Adipose tissue (tissue), 3 donors: ENCODE results near the gene TRIM6. TPM values are rescaled to one million over a fixed set of nuclear protein-coding genes. Genes with fewer than 3 reads are reported as not detected.
"Not testable (repeated sequence)": the region's sequence is repeated elsewhere in the genome, so short reads cannot be mapped to it uniquely, and the experiment has no call there.

ENCODE experiments used
- H3K27ac ChIP-seq: one replicate; pipeline ENCODE4 v1.5.1; 2013; ENCODE audit warnings: low read depth, low read length
- WGBS, 3 donors: extraction: QIAGEN DNeasy Blood & Tissue Kit; methylation state at CpG; one replicate each; pipeline ENCODE4 v1.1.7; 2013; 5-methylcytosine and 5-hydroxymethylcytosine counted together
- polyA plus RNA-seq, 3 donors: library from polyadenylated mRNA; stranded (reverse); fragments of 200-250 nt; gene quantifications; one replicate each; pipeline ENCODE4 v1.2.3, GENCODE V29; 2013
- donor health status: healthy with polysubstance abuse.
- donor health status: Bipolar disorder and iron deficiency.
- donor health status: healthy.

Gene TRIM6
- polyA plus RNA-seq, result 1 to 10 TPM; 1.4 to 2.9 (median 2.4) TPM

GRCh38 chr11:5596607-5597201, at the start of gene TRIM6:
Gene TRIM6 (plus strand): TSS chr11:5596637. CDS start chr11:5596898, 261 bp downstream.
- H3K27ac ChIP-seq, result no peak within 1 kb of the TSS
- WGBS, 3 donors, result 6 to 10% (median 7%) methylated on average over 18 to 20 of the region's 20 CpGs

- no peak overlapping the region for H3K27ac ChIP-seq
- 93 to 96% (median 95%) methylated on average over 1 of the region's 1 CpG for WGBS, 3 donors
These were observed 48.5 kb upstream of the TRIM6 start for GRCh38 chr11:5547982-5548381.

DNA sequence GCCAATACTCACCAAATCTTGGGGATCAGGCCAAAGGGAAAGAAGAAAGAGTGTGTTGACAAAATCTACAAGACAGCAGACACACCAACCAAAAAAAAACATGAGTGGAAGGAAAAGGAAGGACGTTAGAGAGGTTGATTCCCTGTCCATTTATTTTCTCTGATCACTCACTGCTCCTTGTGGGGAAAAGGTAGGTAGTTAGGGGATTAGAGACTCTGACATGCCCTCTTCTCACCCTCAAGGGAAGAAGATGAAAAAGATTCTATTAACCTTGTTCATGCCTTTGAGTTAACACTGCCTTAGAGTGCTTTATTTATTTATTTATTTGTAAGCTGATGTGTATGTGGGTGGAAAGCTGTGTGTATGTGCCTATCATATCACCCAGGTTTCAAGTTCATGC, 48.0 kb upstream of the TRIM6 start, which contains the start of gene OR52H1:
OR52H1 (minus strand) TSS at position 101 of the 400 bp plus-strand sequence. CDS start 3,035 bp downstream, outside the sequence.
- WGBS, 3 donors, result 51 to 62% (median 55%) methylated on average over 1 of the region's 1 CpG
- no peak within 1 kb of the TSS for H3K27ac ChIP-seq

DNA sequence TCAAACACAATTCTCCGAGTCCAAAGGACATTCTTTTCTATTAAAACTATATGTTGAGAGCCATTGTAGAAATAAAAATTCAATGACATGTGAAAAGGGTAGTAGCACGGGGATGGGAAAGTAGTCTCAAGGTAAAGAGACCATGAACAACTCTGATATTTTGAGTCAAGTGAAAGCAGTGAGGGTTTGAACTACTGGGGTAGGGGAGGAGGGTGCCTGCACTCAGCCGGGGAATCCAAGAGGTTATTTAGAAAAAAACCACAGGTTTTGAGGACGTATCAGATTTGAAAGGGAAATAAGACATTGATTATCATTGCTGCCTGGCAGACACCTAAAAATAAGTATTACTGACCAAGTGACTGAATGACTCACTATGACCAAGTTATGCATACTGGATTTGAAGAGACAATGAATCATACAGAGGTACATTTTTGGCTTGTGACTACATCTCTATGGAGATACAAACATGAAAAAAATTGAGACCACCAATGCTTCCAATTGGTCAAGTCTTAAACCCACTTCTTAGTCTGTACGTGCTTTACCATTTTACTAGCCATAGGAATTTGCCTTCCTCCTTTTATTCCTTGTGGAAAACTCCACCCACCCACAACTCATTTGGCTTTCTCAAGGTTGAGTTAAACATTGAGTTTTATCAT, 45.9 kb upstream of the TRIM6 start:
- WGBS, 3 donors, result 64 to 76% (median 73%) methylated on average over 5 of the region's 5 CpGs
- H3K27ac ChIP-seq, result no peak overlapping the region

DNA sequence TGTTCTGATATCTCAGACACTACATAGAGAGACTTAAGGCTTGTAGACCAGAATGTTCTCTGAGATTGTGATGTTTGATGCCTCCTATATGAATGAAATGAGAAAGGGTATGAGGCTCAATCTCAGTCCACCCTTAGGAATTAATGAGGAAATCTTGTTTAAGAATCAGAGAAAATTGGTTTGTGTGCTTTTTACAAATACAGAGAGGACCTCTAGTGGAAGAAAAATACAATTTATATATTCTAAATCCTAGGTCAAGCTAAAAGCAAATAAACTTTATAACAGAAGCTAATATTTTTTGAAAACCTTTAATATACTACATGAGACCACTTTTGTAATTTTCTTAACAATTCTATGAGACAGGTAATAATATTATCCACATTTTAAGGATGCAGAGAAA, 43.1 kb upstream of the TRIM6 start:
- no peak overlapping the region for H3K27ac ChIP-seq

DNA sequence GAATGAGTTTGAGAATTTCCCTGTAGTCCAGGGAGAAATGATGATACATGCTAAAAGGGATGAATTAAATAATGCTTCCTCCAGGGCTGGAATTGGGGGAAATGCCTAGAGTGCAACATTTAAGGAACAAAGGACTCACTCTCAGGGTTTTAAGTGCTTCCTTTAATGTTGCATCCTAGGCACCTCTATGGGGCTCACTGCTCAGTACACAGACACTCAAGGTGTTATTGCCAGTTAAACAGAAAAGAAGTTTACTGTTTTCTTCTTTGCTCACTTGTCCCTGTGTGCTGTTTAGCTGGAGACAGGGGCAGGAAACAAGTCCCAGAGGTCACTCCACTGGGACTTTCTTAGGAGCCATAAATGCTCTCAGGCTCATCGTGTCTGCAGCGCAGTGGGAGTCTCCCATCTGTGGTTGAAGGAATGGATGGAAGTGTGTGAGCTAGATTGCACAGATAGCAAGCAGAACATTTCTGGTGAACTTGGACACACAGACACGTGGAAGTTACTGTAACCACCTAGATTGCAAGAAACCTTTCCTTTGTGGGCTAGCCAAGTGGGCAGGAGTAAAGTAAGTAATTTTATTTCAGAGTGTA, 39.7 kb upstream of the TRIM6 start:
- 56% methylated on average over 3 of the region's 3 CpGs for WGBS, 3 donors
- H3K27ac ChIP-seq, result no peak overlapping the region

GRCh38 chr11:5557751-5558150, 38.7 kb upstream of the TRIM6 start:
- no peak overlapping the region for H3K27ac ChIP-seq
- WGBS, 3 donors, result 26 to 62% (median 61%) methylated on average over 3 of the region's 3 CpGs

GRCh38 chr11:5564259-5565019, 32.0 kb upstream of the TRIM6 start:
- H3K27ac ChIP-seq, result no peak overlapping the region
- WGBS, 3 donors, result 37 to 86% (median 49%) methylated on average over 1 of the region's 1 CpG

GRCh38 chr11:5574654-5575053, 21.8 kb upstream of the TRIM6 start:
- 89 to 92% (median 92%) methylated on average over 2 of the region's 2 CpGs for WGBS, 3 donors
- no peak overlapping the region for H3K27ac ChIP-seq

DNA sequence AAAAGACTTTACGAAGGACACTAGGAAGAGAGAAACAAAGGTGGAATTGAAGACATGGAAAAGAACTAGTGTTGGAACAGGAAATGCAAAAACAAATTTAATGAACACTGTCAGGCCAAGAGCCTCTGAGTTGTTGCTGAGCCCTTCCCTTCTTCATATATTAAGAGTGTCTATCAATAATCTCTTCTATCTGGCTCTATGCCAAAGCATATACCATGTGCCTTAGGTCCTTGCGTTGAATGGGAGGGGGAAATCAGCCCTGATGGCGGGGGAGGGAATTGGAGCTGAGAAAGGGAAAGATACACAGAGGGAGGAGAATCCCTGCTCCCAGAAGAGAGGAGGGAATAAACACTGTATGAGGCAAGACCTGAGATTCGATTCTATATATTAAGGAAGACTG, 21.3 kb upstream of the TRIM6 start:
- 71 to 79% (median 77%) methylated on average over 4 of the region's 4 CpGs for WGBS, 3 donors

DNA sequence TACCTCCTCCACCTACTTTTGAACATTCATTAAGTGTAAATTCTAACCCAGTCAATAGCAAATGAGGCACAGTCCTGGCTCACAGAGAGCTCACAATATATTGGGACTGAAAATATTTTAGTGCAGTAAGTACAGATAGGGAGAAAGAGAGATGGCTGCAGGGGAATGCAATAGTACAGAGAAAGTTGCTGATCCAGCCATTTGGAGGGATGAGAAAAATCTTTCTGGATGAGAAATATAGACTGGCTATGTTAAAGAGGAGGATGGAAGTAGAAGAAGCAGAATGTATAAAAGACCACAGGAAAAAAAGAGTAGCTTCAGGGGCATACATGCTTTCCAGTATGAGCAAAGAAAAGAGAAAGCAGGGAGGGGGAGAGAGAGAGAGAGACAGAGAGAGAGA, 19.3 kb upstream of the TRIM6 start:
- H3K27ac ChIP-seq, result no peak overlapping the region

More for the DNA sequence above, 21.3 kb upstream of the TRIM6 start:
- H3K27ac ChIP-seq, result no peak overlapping the region

DNA sequence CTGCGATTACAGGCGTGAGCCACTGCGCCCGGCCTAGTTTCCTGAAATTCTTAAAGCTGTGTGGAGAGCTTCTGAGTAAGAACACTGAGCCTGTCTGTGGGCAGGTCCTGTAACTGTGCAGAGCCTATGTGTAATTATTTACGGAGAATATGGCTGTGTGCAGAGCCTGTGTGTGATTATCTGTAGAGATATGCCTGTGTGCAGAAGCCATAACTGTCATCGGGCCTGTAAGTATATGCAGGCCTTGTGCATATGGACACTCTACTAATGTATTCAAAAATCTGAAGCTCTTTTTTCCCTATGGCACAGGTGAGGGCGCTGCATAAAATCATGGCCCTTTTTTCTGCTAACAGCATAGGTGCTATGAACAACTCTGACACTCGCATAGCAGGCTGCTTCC, 15.9 kb upstream of the TRIM6 start, which contains the start of gene OR52B6:
OR52B6 (plus strand) TSS at position 301 of the 400 bp plus-strand sequence; CDS start at position 301, 0 bp downstream.
- H3K27ac ChIP-seq, result no peak within 1 kb of the TSS
- WGBS, 3 donors, result 91 to 95% (median 91%) methylated on average over 8 of the region's 8 CpGs

DNA sequence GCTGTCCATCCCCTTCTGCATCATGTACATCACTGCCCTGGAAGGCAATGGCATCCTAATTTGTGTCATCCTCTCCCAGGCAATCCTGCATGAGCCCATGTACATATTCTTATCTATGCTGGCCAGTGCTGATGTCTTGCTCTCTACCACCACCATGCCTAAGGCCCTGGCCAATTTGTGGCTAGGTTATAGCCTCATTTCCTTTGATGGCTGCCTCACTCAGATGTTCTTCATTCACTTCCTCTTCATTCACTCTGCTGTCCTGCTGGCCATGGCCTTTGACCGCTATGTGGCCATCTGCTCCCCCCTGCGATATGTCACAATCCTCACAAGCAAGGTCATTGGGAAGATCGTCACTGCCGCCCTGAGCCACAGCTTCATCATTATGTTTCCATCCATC, 15.4 kb upstream of the TRIM6 start:
- WGBS, 3 donors, result 78 to 83% (median 81%) methylated on average over 4 of the region's 4 CpGs
- H3K27ac ChIP-seq, result no peak overlapping the region

DNA sequence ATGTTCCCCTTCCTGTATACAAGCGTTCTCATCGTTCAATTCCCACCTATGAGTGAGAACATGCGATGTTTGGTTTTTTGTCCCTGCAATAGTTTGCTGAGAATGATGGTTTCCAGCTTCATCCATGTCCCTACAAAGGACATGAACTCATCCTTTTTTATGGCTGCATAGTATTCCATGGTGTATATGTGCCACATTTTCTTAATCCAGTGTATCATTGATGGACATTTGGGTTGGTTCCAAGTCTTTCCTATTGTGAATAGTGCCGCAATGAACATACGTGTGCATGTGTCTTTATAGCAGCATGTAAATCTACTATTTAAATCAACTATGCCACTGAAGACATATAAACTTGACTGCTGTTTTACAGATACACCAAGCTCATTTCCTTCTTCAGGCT, 12.0 kb upstream of the TRIM6 start:
- 72 to 92% (median 88%) methylated on average over 5 of the region's 5 CpGs for WGBS, 3 donors
- not testable (repeated sequence) for H3K27ac ChIP-seq

DNA sequence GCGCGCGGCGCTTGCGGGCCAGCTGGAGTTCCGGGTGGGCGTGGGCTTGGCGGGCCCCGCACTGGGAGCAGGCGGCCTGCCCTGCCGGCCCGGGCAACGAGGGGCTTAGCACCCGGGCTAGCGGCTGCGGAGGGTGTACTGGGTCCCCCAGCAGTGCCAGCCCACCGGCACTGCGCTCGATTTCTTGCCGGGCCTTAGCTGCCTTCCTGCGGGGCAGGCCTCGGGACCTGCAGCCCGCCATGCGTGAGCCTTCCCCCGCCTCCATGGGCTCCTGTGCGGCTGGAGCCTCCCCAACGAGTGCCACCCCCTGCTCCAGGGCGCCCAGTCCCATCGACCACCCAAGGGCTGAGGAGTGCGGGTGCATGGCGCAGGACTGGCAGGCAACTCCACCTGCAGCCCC, 6.5 kb upstream of the TRIM6 start:
- 95 to 98% (median 97%) methylated on average over 22 to 31 of the region's 31 CpGs for WGBS, 3 donors
- not testable (repeated sequence) for H3K27ac ChIP-seq

- 66 to 97% (median 66%) methylated on average over 3 of the region's 3 CpGs for WGBS, 3 donors
- no peak overlapping the region for H3K27ac ChIP-seq
These were observed 4.8 kb upstream of the TRIM6 start for GRCh38 chr11:5591613-5592012.

GRCh38 chr11:5592615-5593014, 3.8 kb upstream of the TRIM6 start:
- 84 to 90% (median 87%) methylated on average over 5 of the region's 5 CpGs for WGBS, 3 donors
- no peak overlapping the region for H3K27ac ChIP-seq

DNA sequence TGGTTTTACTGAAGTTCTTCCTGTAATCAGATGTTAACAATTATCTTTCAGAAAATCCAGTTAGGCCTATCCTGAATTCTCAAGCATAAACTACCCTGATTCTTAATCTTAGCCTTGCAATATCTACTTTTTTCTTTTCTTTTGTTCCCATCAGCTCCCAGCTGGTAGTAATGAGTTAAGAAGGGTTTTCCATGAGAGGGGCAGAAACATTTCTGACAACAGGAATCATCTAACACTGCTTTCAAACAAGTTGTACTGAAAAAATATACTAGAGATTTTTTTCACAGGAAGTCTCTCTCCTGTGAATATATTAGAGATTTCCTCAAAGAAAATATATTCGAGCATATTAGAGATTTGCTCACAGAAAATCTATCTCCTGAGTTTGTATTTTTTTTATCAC, 3.3 kb upstream of the TRIM6 start:
- H3K27ac ChIP-seq, result no peak overlapping the region
- WGBS, 3 donors, result 22 to 59% (median 34%) methylated on average over 1 of the region's 1 CpG

DNA sequence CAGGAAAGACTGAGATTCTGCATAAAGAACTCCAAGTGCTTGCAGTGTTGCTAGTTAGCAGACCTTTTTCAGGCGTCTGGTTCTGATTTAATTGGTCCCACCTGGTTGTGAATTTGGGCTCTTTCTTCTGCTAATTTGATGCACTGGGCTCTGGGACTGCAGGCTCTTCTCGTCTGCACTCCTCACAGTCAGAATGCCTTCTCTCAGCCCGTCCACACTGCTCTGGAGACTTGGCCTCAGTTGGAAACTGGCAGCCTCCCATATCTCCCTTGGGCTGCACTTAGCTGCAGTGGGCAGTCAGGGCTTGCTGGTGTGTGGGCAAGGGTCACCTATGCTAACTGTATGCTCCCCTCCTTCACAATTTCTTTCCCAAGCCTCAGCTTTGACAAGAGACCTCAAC, 1.5 kb downstream of the TRIM6 start:
- no peak overlapping the region for H3K27ac ChIP-seq
- 45 to 62% (median 51%) methylated on average over 3 of the region's 3 CpGs for WGBS, 3 donors
